Eye (tissue), 1 donor: ENCODE data around the gene SEC61G.
A peak's percentile ranks its signal among the peaks of the same experiment; 100 is the strongest.

Experiments
- DNase-seq: peaks from one replicate; pipeline ENCODE4 v3.0.0-alpha.2; 2015

SEC61G gene

GRCh38 chr7:54758702-54759592 is at the start of gene SEC61G:
Gene SEC61G (minus strand): TSS chr7:54759211. CDS start chr7:54757588, 1,623 bp downstream.
- DNase-seq, result peak; percentile 99

GRCh38 chr7:54802841-54803240 is 43.8 kb upstream of the SEC61G start:
- DNase-seq, result no peak

- DNase-seq, result no peak
These were observed 43.1 kb upstream of the SEC61G start for GRCh38 chr7:54802114-54802513.

GRCh38 chr7:54799792-54800191 is 40.8 kb upstream of the SEC61G start:
- DNase-seq, result no peak

GRCh38 chr7:54798530-54798929 is 39.5 kb upstream of the SEC61G start:
- DNase-seq, result no peak

- no peak for DNase-seq
These were observed 37.8 kb upstream of the SEC61G start for GRCh38 chr7:54796853-54797252.

- DNase-seq, result peak; percentile 35
These were observed 37.1 kb upstream of the SEC61G start for GRCh38 chr7:54796150-54796549.

- no peak for DNase-seq
These were observed 33.4 kb upstream of the SEC61G start for GRCh38 chr7:54792383-54792782.

- peak; percentile 85 for DNase-seq
These were observed 29.7 kb upstream of the SEC61G start for GRCh38 chr7:54788664-54789063.

- no peak for DNase-seq
These were observed 26.2 kb upstream of the SEC61G start for GRCh38 chr7:54785261-54785660.

GRCh38 chr7:54783952-54784351 is 24.9 kb upstream of the SEC61G start:
- no peak for DNase-seq

GRCh38 chr7:54782829-54783228 is 23.8 kb upstream of the SEC61G start:
- no peak for DNase-seq

GRCh38 chr7:54782314-54782713 is 23.3 kb upstream of the SEC61G start:
- DNase-seq, result no peak

GRCh38 chr7:54781134-54781920 is 22.3 kb upstream of the SEC61G start:
- DNase-seq, result no peak

- DNase-seq, result no peak
These were observed 21.5 kb upstream of the SEC61G start for GRCh38 chr7:54780490-54780889.

GRCh38 chr7:54778696-54779540 is 19.9 kb upstream of the SEC61G start:
- DNase-seq, result peak; percentile 51

GRCh38 chr7:54778166-54778565 is 19.2 kb upstream of the SEC61G start:
- no peak for DNase-seq

GRCh38 chr7:54774785-54775740 is 16.1 kb upstream of the SEC61G start:
- DNase-seq, result no peak

- DNase-seq, result peak; percentile 95
These were observed 14.7 kb upstream of the SEC61G start for GRCh38 chr7:54773472-54774399.

- no peak for DNase-seq
These were observed 10.2 kb upstream of the SEC61G start for GRCh38 chr7:54769203-54769602.

GRCh38 chr7:54764861-54765260 is 5.8 kb upstream of the SEC61G start:
- no peak for DNase-seq
